HG03103 (cell line): ENCODE results near the gene GTF2H1.
"Not testable (repeated sequence)": the region's sequence is repeated elsewhere in the genome, so short reads cannot be mapped to it uniquely, and the experiment has no call there.

Source experiments
- ATAC-seq: cut with Tn5 transposase; IDR thresholded peaks from one replicate; pipeline ENCODE4 v1.9.1; 2021; ENCODE audit warnings: low read depth; ENCODE audit not compliant: unreplicated experiment

The GTF2H1 gene

GRCh38 chr11:18315893-18316292, 6.5 kb upstream of the GTF2H1 start:
- ATAC-seq: no peak

- ATAC-seq: no peak
These were observed 4.8 kb upstream of the GTF2H1 start for GRCh38 chr11:18317551-18317950.

- no peak for ATAC-seq
These were observed 2.5 kb upstream of the GTF2H1 start for GRCh38 chr11:18319914-18320313.

- ATAC-seq: no peak
These were observed 1.8 kb upstream of the GTF2H1 start for GRCh38 chr11:18320617-18321016.

GRCh38 chr11:18321578-18321968, 794 bp upstream of the GTF2H1 start:
- ATAC-seq: no peak

- ATAC-seq: no peak
These were observed 627 bp downstream of the GTF2H1 start for GRCh38 chr11:18322818-18323570.

GRCh38 chr11:18323881-18324280, 1.5 kb downstream of the GTF2H1 start:
- not testable (repeated sequence) for ATAC-seq

- ATAC-seq: no peak
These were observed 2.0 kb downstream of the GTF2H1 start for GRCh38 chr11:18324381-18324780.

- ATAC-seq: peak; percentile 82
These were observed 7.0 kb downstream of the GTF2H1 start for GRCh38 chr11:18329196-18329870.

GRCh38 chr11:18330921-18331320, 8.6 kb downstream of the GTF2H1 start:
- no peak for ATAC-seq

GRCh38 chr11:18332302-18332701, 9.9 kb downstream of the GTF2H1 start:
- no peak for ATAC-seq

GRCh38 chr11:18332891-18333290, 10.5 kb downstream of the GTF2H1 start:
- ATAC-seq: no peak

- no peak for ATAC-seq
These were observed 25.2 kb downstream of the GTF2H1 start for GRCh38 chr11:18347471-18348125.

GRCh38 chr11:18352581-18352980, 30.2 kb downstream of the GTF2H1 start:
- no peak for ATAC-seq

GRCh38 chr11:18358646-18359045, 36.3 kb downstream of the GTF2H1 start:
- no peak for ATAC-seq

GRCh38 chr11:18361154-18361553, 38.8 kb downstream of the GTF2H1 start:
- no peak for ATAC-seq

GRCh38 chr11:18364495-18365073, 42.2 kb downstream of the GTF2H1 start:
- no peak for ATAC-seq

GRCh38 chr11:18365741-18366140, 43.4 kb downstream of the GTF2H1 start:
- ATAC-seq: no peak

GRCh38 chr11:18366286-18366685, 43.9 kb downstream of the GTF2H1 start:
- ATAC-seq: no peak

- ATAC-seq: no peak
These were observed 45.1 kb downstream of the GTF2H1 start for GRCh38 chr11:18367431-18367830.

- ATAC-seq: no peak
These were observed 45.9 kb downstream of the GTF2H1 start for GRCh38 chr11:18368221-18368620.
